NB4 (cell line): ENCODE measurements around the gene DBR1.

Experiments used
- DNase-seq: peaks from one replicate; pipeline ENCODE4 v3.0.0; 2010; ENCODE audit warnings: low read depth
- H3K4me3 ChIP-seq: one replicate; pipeline ENCODE4 v1.5.1; 2011; ENCODE audit warnings: mild to moderate bottlenecking, low read depth, low read length, moderate library complexity
- MYC ChIP-seq: IDR thresholded peaks from 2 replicates; pipeline ENCODE4 v1.6.1; 2011; ENCODE audit warnings: low read depth, low read length
- POLR2A ChIP-seq: IDR thresholded peaks from 2 replicates; pipeline ENCODE4 v1.6.1; 2011; ENCODE audit warnings: mild to moderate bottlenecking; ENCODE audit not compliant: insufficient read length; ENCODE audit errors: extremely low read depth
- TF ChIP-seq, protein P1 (sequence below): IDR thresholded peaks from 2 replicates; pipeline ENCODE4 v1.6.1; 2011; ENCODE audit warnings: low read depth, low read length
- TF ChIP-seq, protein P2 (sequence below): IDR thresholded peaks from one replicate; pipeline ENCODE4 v1.5.1; 2012; ENCODE audit warnings: low read depth, low read length

Gene DBR1

DNA sequence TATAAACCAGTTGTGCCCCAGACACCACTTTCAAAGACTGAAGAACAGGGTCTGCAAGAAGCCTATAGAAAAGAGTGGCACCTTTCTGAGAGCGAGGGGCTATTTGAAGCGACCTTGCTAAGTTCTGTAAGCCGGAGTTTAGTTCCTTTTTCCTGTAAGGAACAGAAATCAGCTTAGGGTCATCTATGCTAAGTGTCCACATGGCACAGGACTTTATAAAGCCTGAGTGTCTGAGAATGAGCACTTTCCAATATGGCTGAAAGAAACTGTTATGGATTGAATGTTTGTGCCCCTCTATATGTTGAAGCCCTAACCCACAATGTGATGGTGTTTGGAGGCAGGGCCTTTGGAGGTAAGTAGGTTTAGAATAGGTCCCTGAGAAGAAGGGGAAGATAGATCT lies 38.5 kb downstream of the DBR1 start:
- TF ChIP-seq POLR2A (no peak), MYC (no peak; the same call in 1 of the 2 replicates)
- TF ChIP-seq, protein P1, sequence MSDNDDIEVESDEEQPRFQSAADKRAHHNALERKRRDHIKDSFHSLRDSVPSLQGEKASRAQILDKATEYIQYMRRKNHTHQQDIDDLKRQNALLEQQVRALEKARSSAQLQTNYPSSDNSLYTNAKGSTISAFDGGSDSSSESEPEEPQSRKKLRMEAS = no peak
- TF ChIP-seq, protein P2, sequence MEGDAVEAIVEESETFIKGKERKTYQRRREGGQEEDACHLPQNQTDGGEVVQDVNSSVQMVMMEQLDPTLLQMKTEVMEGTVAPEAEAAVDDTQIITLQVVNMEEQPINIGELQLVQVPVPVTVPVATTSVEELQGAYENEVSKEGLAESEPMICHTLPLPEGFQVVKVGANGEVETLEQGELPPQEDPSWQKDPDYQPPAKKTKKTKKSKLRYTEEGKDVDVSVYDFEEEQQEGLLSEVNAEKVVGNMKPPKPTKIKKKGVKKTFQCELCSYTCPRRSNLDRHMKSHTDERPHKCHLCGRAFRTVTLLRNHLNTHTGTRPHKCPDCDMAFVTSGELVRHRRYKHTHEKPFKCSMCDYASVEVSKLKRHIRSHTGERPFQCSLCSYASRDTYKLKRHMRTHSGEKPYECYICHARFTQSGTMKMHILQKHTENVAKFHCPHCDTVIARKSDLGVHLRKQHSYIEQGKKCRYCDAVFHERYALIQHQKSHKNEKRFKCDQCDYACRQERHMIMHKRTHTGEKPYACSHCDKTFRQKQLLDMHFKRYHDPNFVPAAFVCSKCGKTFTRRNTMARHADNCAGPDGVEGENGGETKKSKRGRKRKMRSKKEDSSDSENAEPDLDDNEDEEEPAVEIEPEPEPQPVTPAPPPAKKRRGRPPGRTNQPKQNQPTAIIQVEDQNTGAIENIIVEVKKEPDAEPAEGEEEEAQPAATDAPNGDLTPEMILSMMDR = no peak
- no peak overlapping the region for H3K4me3 ChIP-seq
- peak; percentile 60 for DNase-seq

DNA sequence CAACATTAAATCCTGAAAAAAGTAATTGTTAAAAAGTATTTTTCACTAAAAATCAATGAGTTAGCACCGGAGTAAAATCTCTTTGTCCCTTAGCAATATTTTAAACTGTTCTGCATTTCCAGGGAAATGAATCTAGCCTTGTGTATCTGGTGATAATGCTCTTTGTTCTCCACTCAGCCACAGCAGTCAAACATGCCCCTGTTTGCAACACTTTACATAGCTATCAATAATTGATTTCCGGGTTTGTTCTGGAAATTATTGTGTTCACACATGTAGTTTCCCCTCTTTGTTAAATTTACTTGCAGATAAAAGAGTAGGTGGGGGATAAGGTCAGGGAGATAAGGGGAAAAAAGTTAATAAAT lies 38.9 kb downstream of the DBR1 start:
- no peak overlapping the region for H3K4me3 ChIP-seq
- DNase-seq = peak; percentile 31
- TF ChIP-seq, protein P2 = no peak
- TF ChIP-seq, protein P1 = no peak
- TF ChIP-seq MYC (no peak), POLR2A (no peak)

DNA sequence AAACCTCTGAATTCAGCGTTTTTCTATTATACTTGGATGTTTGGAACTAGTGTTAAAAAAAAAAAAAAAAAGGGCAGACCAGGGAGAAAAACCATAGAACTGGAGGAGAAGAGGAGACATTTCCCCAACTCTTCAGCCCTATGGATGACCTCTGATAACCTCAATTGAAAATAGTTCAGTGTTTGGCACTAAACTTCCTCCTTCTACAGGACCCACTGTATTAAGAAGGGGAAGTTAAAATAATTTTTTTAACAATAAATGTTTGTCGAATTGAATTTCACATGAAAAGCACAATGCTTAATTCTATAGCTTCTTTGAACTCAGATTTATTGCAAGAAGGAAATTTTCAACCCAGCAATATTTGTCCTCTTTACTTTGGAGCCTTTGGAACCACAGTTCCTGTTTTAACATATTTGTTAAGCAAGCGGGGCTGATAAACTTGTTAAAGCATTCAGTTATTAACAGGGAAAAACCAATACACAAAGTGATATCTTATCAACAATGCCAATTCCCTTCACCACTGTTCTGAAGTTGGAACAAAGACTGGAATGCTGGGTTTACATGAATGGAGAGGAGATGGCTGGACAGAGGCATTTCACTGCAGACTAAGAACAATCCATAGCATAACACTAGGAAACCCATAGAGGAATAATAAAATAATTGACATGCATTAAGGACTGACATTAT lies 39.4 kb downstream of the DBR1 start:
- DNase-seq = peak; percentile 72
- TF ChIP-seq, protein P1 = no peak
- TF ChIP-seq MYC = no peak
- TF ChIP-seq, protein P2 = no peak
- TF ChIP-seq POLR2A = no peak
- H3K4me3 ChIP-seq = no peak overlapping the region

DNA sequence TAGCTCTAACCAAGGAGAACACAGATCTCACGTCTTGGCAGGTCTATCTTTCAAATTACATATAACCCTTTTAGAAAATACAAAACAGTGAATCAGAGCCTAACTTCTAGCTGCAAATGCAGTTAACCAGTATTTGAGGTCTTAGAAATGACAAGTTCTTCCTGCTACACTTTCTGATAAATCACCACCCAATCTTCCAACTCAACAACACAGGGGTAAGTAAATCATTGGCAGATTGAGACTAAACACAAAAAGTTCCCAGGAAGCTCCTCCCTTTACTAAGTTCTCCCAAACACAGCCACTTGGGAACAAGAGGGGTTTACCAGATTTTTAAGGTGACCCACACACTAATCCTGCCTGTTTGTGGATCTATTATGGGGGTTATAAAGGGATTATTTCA lies 42.5 kb downstream of the DBR1 start, which contains the start of gene A4GNT:
TSS of gene A4GNT (minus strand) at position 152 of the 400 bp plus-strand sequence. CDS start 1,134 bp downstream, outside the sequence.
- DNase-seq = no peak
- TF ChIP-seq, protein P1 = no peak
- no peak for TF ChIP-seq MYC
- TF ChIP-seq, protein P2 = no peak
- no peak for TF ChIP-seq POLR2A
- no peak within 1 kb of the TSS for H3K4me3 ChIP-seq

DNA sequence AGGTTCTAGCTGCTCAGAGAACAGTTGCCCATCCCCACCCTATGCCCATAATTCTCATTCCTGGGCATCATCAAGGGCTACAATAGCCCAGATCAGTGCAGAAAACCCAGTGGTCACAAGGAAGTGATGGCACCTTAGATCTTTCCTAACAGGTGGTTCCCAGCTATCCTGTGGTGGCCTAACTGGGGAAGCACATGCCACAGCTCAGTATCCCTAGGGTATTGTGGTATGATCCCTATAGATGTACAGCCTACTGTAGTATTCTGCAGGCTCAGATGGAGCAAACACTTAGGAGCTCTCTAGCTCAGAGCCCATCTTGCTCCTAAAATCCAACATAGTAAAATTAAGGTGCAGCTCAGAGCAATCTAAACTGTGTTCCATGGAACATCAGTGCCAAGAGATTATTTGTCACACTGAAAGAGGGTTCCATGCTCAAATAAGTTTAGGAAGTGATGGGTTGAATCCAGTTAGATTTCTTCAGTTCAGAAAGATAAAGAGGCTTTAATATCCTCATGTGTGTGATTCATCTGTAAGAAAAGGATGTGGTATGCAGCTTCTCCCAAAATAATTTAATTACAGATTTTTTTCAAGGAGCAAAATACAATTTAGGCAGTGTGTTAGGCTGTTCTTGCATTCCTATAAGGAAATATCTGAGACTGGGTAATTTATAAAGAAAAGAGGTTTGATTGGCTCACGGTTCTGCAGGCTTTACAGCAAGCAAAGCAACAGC lies 46.9 kb downstream of the DBR1 start:
- no peak overlapping the region for H3K4me3 ChIP-seq
- peak; percentile 77 for DNase-seq
- TF ChIP-seq, protein P1 = 0 out of 2 replicates have a peak, but pooled peaks have one; percentile 12
- TF ChIP-seq POLR2A = no peak

DNA sequence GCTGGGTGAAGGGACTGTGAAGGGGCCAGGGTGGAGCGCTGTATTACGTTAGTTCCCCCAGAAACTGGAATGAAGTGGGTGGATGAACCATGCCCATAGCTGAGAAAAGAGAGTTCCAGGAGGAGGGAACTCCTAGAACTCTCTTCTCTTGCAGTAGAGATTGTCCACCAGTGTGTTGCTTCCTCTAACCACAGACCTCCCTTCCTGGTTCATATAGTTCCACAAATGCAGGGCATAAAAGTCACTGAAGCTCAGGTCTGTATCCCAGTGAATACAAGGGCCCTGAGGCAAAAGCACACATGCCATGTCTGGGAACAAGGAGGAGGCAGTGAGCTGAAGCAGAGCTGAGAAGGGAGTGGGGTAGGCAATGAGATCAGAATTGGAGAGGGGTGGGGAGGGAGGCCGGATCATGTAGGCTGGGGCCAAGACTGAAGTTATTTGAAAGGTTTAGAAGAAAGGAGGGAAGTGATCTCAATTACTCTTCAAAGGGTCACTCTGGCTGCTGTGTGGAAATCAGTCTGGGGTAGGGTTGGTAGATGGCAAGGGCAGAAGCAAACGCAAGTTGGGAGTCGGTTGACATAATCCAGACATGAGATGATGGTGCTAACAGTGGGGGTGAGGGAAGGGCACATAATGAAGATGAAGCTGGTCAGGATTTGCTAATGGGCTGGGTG lies 49.0 kb downstream of the DBR1 start:
- no peak for TF ChIP-seq POLR2A
- TF ChIP-seq, protein P1 = peak; percentile 24; the same call in 1 of the 2 replicates
- DNase-seq = peak; percentile 80
- no peak overlapping the region for H3K4me3 ChIP-seq
